Breast epithelium (tissue), 4 donors: ENCODE results near the gene BABAM1. TPM values are rescaled to one million over a fixed set of nuclear protein-coding genes. Genes with fewer than 3 reads are reported as not detected.

Experiments
- DNase-seq, 2 donors: peaks; one replicate each; pipeline ENCODE4 v3.0.0-alpha.2; 2019; ENCODE audit warnings: low spot score in 2 of 2
- H3K27ac ChIP-seq, 2 donors: fragments of 200-600 bp; sonication (generic) in 1 of 2; one replicate each; pipeline ENCODE4 v1.5.1; 2016 to 2019; ENCODE audit warnings: mild to moderate bottlenecking in 1 of 2
- H3K27me3 ChIP-seq, 2 donors: fragments of 200-600 bp; sonication (generic) in 1 of 2; one replicate each; pipeline versions ENCODE4 v1.5.1 to v1.6.0; 2017 to 2019; ENCODE audit warnings: control low read depth in 1 of 2, mild to moderate bottlenecking in 1 of 2
- H3K36me3 ChIP-seq: fragments of 200-600 bp; one replicate; pipeline ENCODE4 v1.5.1; 2019
- H3K4me1 ChIP-seq, 2 donors: fragments of 200-600 bp; sonication (generic); one replicate each; pipeline ENCODE4 v1.5.1; 2016 to 2019; ENCODE audit warnings: control low read depth in 1 of 2
- H3K4me3 ChIP-seq, 3 donors: fragments of 200-600 bp; sonication (generic); 1 replicate in 2 of 3; 2 replicates in 1 of 3; pipeline ENCODE4 v1.5.1; 2016 to 2019; ENCODE audit warnings: mild to moderate bottlenecking in 3 of 3, moderate library complexity in 2 of 3
- H3K9me3 ChIP-seq, 2 donors: fragments of 200-600 bp; sonication (generic) in 1 of 2; one replicate each; pipeline ENCODE4 v1.5.1; 2016 to 2019; ENCODE audit warnings: control low read depth in 1 of 2
- CTCF ChIP-seq, 3 donors: fragments of 450-650 bp; IDR thresholded peaks; one replicate each; pipeline ENCODE4 v1.5.1; 2016 to 2017; ENCODE audit warnings: antibody characterized with exemption in 3 of 3, mild to moderate bottlenecking in 3 of 3, moderate library complexity in 3 of 3
- POLR2A ChIP-seq: fragments of 450-650 bp; IDR thresholded peaks from one replicate; pipeline ENCODE4 v1.6.1; 2016; ENCODE audit warnings: antibody characterized with exemption, mild to moderate bottlenecking, moderate library complexity
- POLR2AphosphoS5 ChIP-seq, 3 donors: sonication (generic); formaldehyde crosslinking; IDR thresholded peaks; one replicate each; pipeline ENCODE4 v1.6.1; 2017; ENCODE audit warnings: antibody characterized with exemption in 3 of 3
- intact Hi-C: fragments of 100-400 bp; cut with DNase I; formaldehyde crosslinking; loops from one replicate; pipeline ENCODE4 v1.15.1; 2023; ENCODE audit warnings: low total_unique reads
- total RNA-seq, 3 donors: library from RNA; depleted of rRNA; stranded (reverse); fragments of >200 nt; gene quantifications; one replicate each; pipeline ENCODE4 v1.1.0, GENCODE V29; 2016

Gene BABAM1
- total RNA-seq, 3 donors from 2014 or later, result 48.5 to 65.6 (median 54.1) TPM

- intact Hi-C loops, result no loop called here
- Histone ChIP-seq H3K4me3 (no peak overlapping the region), H3K27me3 (no peaks in the 10 kb centered on the region), H3K4me1 (peaks cover 0 to 2% of the 10 kb centered on the region in 2 donors), H3K27ac (peak overlapping the region; percentile 22 to 75), H3K36me3 (no peaks in the 10 kb centered on the region), H3K9me3 (no peaks in the 10 kb centered on the region)
- TF ChIP-seq CTCF (IDR thresholded peaks at IDR 0.05), result no peak
- no peak for DNase-seq
Measured at GRCh38 chr19:17240062-17240752, 27.0 kb upstream of the BABAM1 start.

- peak overlapping the region; percentile 62 to 75 for H3K27ac ChIP-seq
Measured at GRCh38 chr19:17240826-17241399, 26.3 kb upstream of the BABAM1 start.

GRCh38 chr19:17242431-17243208 lies 24.6 kb upstream of the BABAM1 start:
- Histone ChIP-seq H3K27ac (peak overlapping the region; percentile 62 to 65), H3K9me3 (no peaks in the 10 kb centered on the region), H3K27me3 (no peaks in the 10 kb centered on the region), H3K4me1 (peaks cover 6 to 7% of the 10 kb centered on the region in 2 donors), H3K4me3 (peak overlapping the region in 1 of 3 donors; percentile 11), H3K36me3 (no peaks in the 10 kb centered on the region)
- intact Hi-C loops, result no loop called here
- no peak for TF ChIP-seq CTCF (IDR thresholded peaks at IDR 0.05)
- TF ChIP-seq POLR2AphosphoS5 (IDR thresholded peaks at IDR 0.05), result no peak
- no peak for TF ChIP-seq POLR2A
- no peak for DNase-seq

More at GRCh38 chr19:17240826-17241399, 26.3 kb upstream of the BABAM1 start:
- H3K36me3 ChIP-seq, result no peaks in the 10 kb centered on the region
- intact Hi-C loops, result no loop called here
- no peaks in the 10 kb centered on the region for H3K4me1 ChIP-seq
- no peak for DNase-seq
- TF ChIP-seq CTCF (IDR thresholded peaks at IDR 0.05) (no peak), POLR2A (no peak), POLR2AphosphoS5 (IDR thresholded peaks at IDR 0.05) (no peak)
- no peak overlapping the region for H3K4me3 ChIP-seq
- H3K27me3 ChIP-seq, result no peaks in the 10 kb centered on the region
- H3K9me3 ChIP-seq, result no peaks in the 10 kb centered on the region

GRCh38 chr19:17243211-17243829 lies 23.9 kb upstream of the BABAM1 start:
- H3K9me3 ChIP-seq, result no peaks in the 10 kb centered on the region
- intact Hi-C loops, result no loop called here
- H3K4me3 ChIP-seq, result peak overlapping the region; percentile 72 to 86 (median 75)
- TF ChIP-seq POLR2AphosphoS5 (IDR thresholded peaks at IDR 0.05) (no peak), POLR2A (no peak), CTCF (IDR thresholded peaks at IDR 0.05) (no peak)
- H3K36me3 ChIP-seq, result no peaks in the 10 kb centered on the region
- H3K27ac ChIP-seq, result peak overlapping the region; percentile 62 to 97
- H3K4me1 ChIP-seq, result peaks cover 6 to 7% of the 10 kb centered on the region in 2 donors
- no peaks in the 10 kb centered on the region for H3K27me3 ChIP-seq
- DNase-seq, result no peak
